Astrocyte (in vitro differentiated cells and primary cell): ENCODE data around the gene DNAJC5. TPM values are rescaled to one million over a fixed set of nuclear protein-coding genes. Genes with fewer than 3 reads are reported as not detected.

Source experiments
- DNase-seq: peaks from one replicate; pipeline ENCODE4 v3.0.0-alpha.2; 2010; ENCODE audit warnings: low read depth
- FAIRE-seq: peaks from 2 replicates; lab custom pipeline; 2011; peaks lifted over from hg19 to GRCh38; lab: Jason Lieb, UNC
- H2AFZ ChIP-seq: 2 replicates; pipeline ENCODE4 v1.6.0; 2012; ENCODE audit warnings: low read depth, low read length, inconsistent platforms
- H3K27ac ChIP-seq: 2 replicates; pipeline ENCODE4 v1.5.1; 2011; ENCODE audit warnings: low read depth, low read length, inconsistent platforms
- H3K27me3 ChIP-seq: 2 replicates; pipeline ENCODE4 v1.6.0; 2011; ENCODE audit warnings: low read length, inconsistent platforms; ENCODE audit not compliant: insufficient read depth
- H3K36me3 ChIP-seq: 2 replicates; pipeline ENCODE4 v1.5.1; 2011; ENCODE audit warnings: low read length, inconsistent platforms; ENCODE audit not compliant: insufficient read depth
- H3K4me1 ChIP-seq: 2 replicates; pipeline ENCODE4 v1.5.1; 2011; ENCODE audit warnings: low read length, inconsistent platforms; ENCODE audit not compliant: insufficient read depth
- H3K4me2 ChIP-seq: 2 replicates; pipeline ENCODE4 v1.6.0; 2012; ENCODE audit warnings: low read length, inconsistent platforms
- H3K4me3 ChIP-seq: 2 replicates; pipeline ENCODE4 v1.5.1; 2011; ENCODE audit warnings: low read depth, mild to moderate bottlenecking, low read length, inconsistent platforms; ENCODE audit not compliant: insufficient read depth
- H3K79me2 ChIP-seq: 2 replicates; pipeline ENCODE4 v1.6.0; 2012; ENCODE audit warnings: mild to moderate bottlenecking, low read length, inconsistent platforms; ENCODE audit not compliant: insufficient read depth
- H3K9ac ChIP-seq: 2 replicates; pipeline ENCODE4 v1.6.0; 2012; ENCODE audit warnings: mild to moderate bottlenecking, low read length, inconsistent platforms
- H3K9me3 ChIP-seq: 2 replicates; pipeline ENCODE4 v1.5.1; 2012; ENCODE audit warnings: low read depth, mild to moderate bottlenecking, low read length, inconsistent platforms; ENCODE audit not compliant: insufficient read depth
- H4K20me1 ChIP-seq: 2 replicates; pipeline ENCODE4 v1.6.0; 2012; ENCODE audit warnings: low read length, inconsistent platforms; ENCODE audit not compliant: insufficient read depth
- H3K27ac Mint-ChIP-seq: one replicate; pipeline ENCODE4 v1.8.0; 2021; ENCODE audit warnings: mild to moderate bottlenecking, mixed read lengths; ENCODE audit not compliant: unreplicated experiment
- H3K27me3 Mint-ChIP-seq: one replicate; pipeline ENCODE4 v1.8.0; 2021; ENCODE audit warnings: low read depth, mixed read lengths; ENCODE audit not compliant: unreplicated experiment
- H3K36me3 Mint-ChIP-seq: one replicate; pipeline ENCODE4 v1.8.0; 2021; ENCODE audit warnings: low read depth, mixed read lengths; ENCODE audit not compliant: unreplicated experiment
- H3K4me1 Mint-ChIP-seq: one replicate; pipeline ENCODE4 v1.8.0; 2021; ENCODE audit warnings: low read depth, mixed read lengths; ENCODE audit not compliant: unreplicated experiment
- H3K4me3 Mint-ChIP-seq: one replicate; pipeline ENCODE4 v1.8.0; 2021; ENCODE audit warnings: mild to moderate bottlenecking, moderate library complexity, mixed read lengths; ENCODE audit not compliant: unreplicated experiment
- H3K9me3 Mint-ChIP-seq: one replicate; pipeline ENCODE4 v1.8.0; 2021; ENCODE audit warnings: mild to moderate bottlenecking, mixed read lengths; ENCODE audit not compliant: unreplicated experiment
- EZH2 ChIP-seq: IDR thresholded peaks from 2 replicates; pipeline ENCODE4 v1.6.1; 2012; ENCODE audit warnings: mild to moderate bottlenecking, low read length, inconsistent platforms; ENCODE audit not compliant: insufficient read depth
- total RNA-seq: library from RNA; stranded (reverse); gene quantifications from 2 replicates; pipeline ENCODE4 v1.2.1, GENCODE V29; 2021
- TF ChIP-seq, protein P1 (sequence below): IDR thresholded peaks from 2 replicates; pipeline ENCODE4 v1.5.1; 2011; ENCODE audit warnings: low read depth, mild to moderate bottlenecking, inconsistent platforms, low read length, moderate library complexity; ENCODE audit not compliant: insufficient read depth

The DNAJC5 gene
- total RNA-seq, 1 donor from 2014 or later, result 64.6 TPM

DNA sequence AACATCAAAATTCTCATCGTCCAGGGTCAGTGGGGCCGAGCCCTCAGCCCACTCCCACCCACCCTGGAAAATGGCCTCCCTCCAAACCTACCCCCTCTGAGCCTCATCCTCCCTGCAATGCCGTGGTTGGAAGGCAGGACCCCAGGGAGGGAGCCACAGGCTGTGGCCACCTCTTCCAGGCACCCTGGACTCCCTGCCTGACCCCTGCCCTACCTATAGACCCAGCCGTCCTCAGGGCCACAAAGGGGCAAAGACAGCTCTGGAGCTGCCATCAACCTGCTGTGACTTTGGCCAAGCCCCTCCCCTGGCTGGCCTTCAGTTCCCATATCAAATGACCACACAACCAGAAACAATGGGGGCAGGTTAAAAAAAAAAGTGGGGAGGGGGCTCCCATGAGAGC is 63.5 kb downstream of the DNAJC5 start:
- H3K4me3 Mint-ChIP-seq, result peak overlapping the region; percentile 54
- no peak overlapping the region for H2AFZ ChIP-seq
- peaks cover 19% of the 10 kb centered on the region for H4K20me1 ChIP-seq
- no peaks in the 10 kb centered on the region for H3K27me3 ChIP-seq
- H3K27me3 Mint-ChIP-seq, result no peaks in the 10 kb centered on the region
- no peak for DNase-seq
- no peak overlapping the region for H3K4me2 ChIP-seq
- no peaks in the 10 kb centered on the region for H3K36me3 ChIP-seq
- peaks cover 12% of the 10 kb centered on the region for H3K4me1 ChIP-seq
- no peak overlapping the region for H3K27ac Mint-ChIP-seq
- TF ChIP-seq, protein P1, sequence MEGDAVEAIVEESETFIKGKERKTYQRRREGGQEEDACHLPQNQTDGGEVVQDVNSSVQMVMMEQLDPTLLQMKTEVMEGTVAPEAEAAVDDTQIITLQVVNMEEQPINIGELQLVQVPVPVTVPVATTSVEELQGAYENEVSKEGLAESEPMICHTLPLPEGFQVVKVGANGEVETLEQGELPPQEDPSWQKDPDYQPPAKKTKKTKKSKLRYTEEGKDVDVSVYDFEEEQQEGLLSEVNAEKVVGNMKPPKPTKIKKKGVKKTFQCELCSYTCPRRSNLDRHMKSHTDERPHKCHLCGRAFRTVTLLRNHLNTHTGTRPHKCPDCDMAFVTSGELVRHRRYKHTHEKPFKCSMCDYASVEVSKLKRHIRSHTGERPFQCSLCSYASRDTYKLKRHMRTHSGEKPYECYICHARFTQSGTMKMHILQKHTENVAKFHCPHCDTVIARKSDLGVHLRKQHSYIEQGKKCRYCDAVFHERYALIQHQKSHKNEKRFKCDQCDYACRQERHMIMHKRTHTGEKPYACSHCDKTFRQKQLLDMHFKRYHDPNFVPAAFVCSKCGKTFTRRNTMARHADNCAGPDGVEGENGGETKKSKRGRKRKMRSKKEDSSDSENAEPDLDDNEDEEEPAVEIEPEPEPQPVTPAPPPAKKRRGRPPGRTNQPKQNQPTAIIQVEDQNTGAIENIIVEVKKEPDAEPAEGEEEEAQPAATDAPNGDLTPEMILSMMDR, result no peak
- no peak for TF ChIP-seq EZH2
- H3K36me3 Mint-ChIP-seq, result peaks cover 2% of the 10 kb centered on the region
- H3K27ac ChIP-seq, result no peak overlapping the region
- no peak overlapping the region for H3K4me3 ChIP-seq
- H3K9ac ChIP-seq, result no peak overlapping the region
- H3K9me3 ChIP-seq, result peaks cover 2% of the 10 kb centered on the region
- no peak for FAIRE-seq
- peaks cover 12% of the 10 kb centered on the region for H3K4me1 Mint-ChIP-seq
- no peaks in the 10 kb centered on the region for H3K9me3 Mint-ChIP-seq
- peaks cover 26% of the 10 kb centered on the region for H3K79me2 ChIP-seq

DNA sequence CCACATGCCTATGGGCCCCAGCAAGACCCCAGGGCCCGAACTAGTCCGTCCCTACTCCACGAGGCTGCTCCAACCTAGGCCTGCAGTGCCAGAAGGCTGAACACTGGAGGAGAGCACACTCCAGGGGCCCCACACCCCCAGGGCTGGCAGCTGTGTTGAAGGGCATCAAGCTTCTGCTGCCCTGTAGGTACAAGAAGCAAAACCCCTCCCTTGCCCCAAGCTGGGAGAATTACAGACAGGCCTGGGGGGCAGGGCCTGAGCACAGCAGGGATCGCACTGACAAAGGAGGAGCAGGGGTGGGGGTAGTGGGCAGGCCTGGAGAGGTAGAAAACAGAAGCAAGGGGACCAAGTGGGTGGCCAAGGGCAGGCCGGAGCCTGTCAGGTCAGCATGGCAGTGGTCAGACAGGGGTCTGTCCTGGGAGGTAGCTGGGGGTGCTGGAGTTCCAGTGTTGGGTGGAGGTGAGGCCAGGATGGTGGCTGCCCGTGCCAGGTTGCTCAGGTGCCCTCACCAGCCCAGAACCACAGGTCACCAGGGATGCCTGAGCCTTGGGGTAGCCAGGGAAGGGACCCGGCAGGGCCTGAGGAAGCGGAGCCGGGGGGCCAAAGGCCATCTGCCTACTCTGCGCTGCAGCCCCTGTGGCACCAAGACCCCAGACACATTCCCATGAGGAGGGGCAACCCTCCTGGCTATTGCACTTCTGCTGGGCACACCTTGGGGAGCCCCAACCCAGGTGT is 64.2 kb downstream of the DNAJC5 start:
- H3K4me1 Mint-ChIP-seq, result peaks cover 6% of the 10 kb centered on the region
- no peaks in the 10 kb centered on the region for H3K27me3 Mint-ChIP-seq
- no peak overlapping the region for H3K4me2 ChIP-seq
- no peak overlapping the region for H3K4me3 ChIP-seq
- FAIRE-seq (no peak), DNase-seq (no peak)
- no peak overlapping the region for H3K4me3 Mint-ChIP-seq
- H3K27ac Mint-ChIP-seq, result peak overlapping the region; percentile 41
- H4K20me1 ChIP-seq, result peaks cover 12% of the 10 kb centered on the region
- H3K9me3 ChIP-seq, result peaks cover 8% of the 10 kb centered on the region
- no peak overlapping the region for H3K9ac ChIP-seq
- no peak overlapping the region for H2AFZ ChIP-seq
- H3K4me1 ChIP-seq, result peaks cover 12% of the 10 kb centered on the region
- H3K36me3 Mint-ChIP-seq, result peaks cover 2% of the 10 kb centered on the region
- H3K36me3 ChIP-seq, result peaks cover 3% of the 10 kb centered on the region
- no peaks in the 10 kb centered on the region for H3K9me3 Mint-ChIP-seq
- TF ChIP-seq, protein P1, result no peak
- no peak for TF ChIP-seq EZH2
- H3K27ac ChIP-seq, result no peak overlapping the region
- H3K27me3 ChIP-seq, result no peaks in the 10 kb centered on the region
- H3K79me2 ChIP-seq, result peaks cover 20% of the 10 kb centered on the region

DNA sequence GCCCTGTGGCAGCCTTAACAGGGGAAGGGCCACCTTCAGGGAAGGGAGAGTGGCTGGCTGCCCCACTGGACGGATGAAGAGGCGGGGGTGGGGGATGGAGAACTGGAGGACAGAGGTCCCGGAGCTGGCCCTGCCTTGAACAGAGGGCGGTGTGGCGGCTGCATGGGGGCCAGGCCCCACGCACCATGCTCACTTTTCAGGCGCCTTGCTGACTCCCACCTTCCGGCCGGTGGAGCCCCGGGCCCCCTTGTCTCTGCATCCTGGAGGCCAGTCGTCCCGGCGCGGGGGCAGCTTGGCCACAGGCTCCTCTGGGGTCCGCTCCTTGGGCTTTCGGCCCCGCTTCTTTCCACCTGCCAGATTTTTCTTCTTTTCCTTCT is 64.8 kb downstream of the DNAJC5 start:
- no peak overlapping the region for H3K4me2 ChIP-seq
- H3K36me3 Mint-ChIP-seq, result peaks cover 2% of the 10 kb centered on the region
- peaks cover 14% of the 10 kb centered on the region for H3K9me3 ChIP-seq
- no peaks in the 10 kb centered on the region for H3K9me3 Mint-ChIP-seq
- H3K79me2 ChIP-seq, result peaks cover 14% of the 10 kb centered on the region
- no peaks in the 10 kb centered on the region for H3K27me3 ChIP-seq
- no peak overlapping the region for H3K4me3 Mint-ChIP-seq
- no peaks in the 10 kb centered on the region for H3K27me3 Mint-ChIP-seq
- no peak overlapping the region for H3K27ac ChIP-seq
- peaks cover under 1% of the 10 kb centered on the region for H3K4me1 Mint-ChIP-seq
- no peak overlapping the region for H3K9ac ChIP-seq
- TF ChIP-seq EZH2, result no peak
- TF ChIP-seq, protein P1, result no peak
- DNase-seq (no peak), FAIRE-seq (no peak)
- H3K4me1 ChIP-seq, result peaks cover 12% of the 10 kb centered on the region
- H3K36me3 ChIP-seq, result peaks cover 5% of the 10 kb centered on the region
- no peak overlapping the region for H3K27ac Mint-ChIP-seq
- peaks cover 7% of the 10 kb centered on the region for H4K20me1 ChIP-seq
- no peak overlapping the region for H3K4me3 ChIP-seq
- no peak overlapping the region for H2AFZ ChIP-seq
